BLaER1 treated with 17β-estradiol and CSF1 and Interleukin-3, amounts not matched to agents 10 nM and 100 nM (cell line): ENCODE data around the gene RBM19.

Experiments used
- H3K27ac ChIP-seq, 11 experiments: shearing (Covaris generic); formaldehyde crosslinking; 2 replicates each; pipeline ENCODE4 v1.8.1; 2022
- H3K27me3 ChIP-seq, 11 experiments: shearing (Covaris generic); formaldehyde crosslinking; 2 replicates each; pipeline ENCODE4 v1.8.1; 2022
- H3K36me3 ChIP-seq, 11 experiments: shearing (Covaris generic); formaldehyde crosslinking; 2 replicates each; pipeline ENCODE4 v1.8.1; 2022
- H3K4me1 ChIP-seq, 10 experiments: shearing (Covaris generic); formaldehyde crosslinking; 2 replicates each; pipeline ENCODE4 v1.8.1; 2022
- H3K4me2 ChIP-seq, 11 experiments: shearing (Covaris generic); formaldehyde crosslinking; 2 replicates each; pipeline ENCODE4 v1.8.1; 2022
- H3K4me3 ChIP-seq, 10 experiments: shearing (Covaris generic); formaldehyde crosslinking; 2 replicates each; pipeline ENCODE4 v1.8.1; 2022
- H3K9ac ChIP-seq, 11 experiments: shearing (Covaris generic); formaldehyde crosslinking; 2 replicates each; pipeline ENCODE4 v1.8.1; 2022
- H3K9me3 ChIP-seq, 11 experiments: shearing (Covaris generic); formaldehyde crosslinking; replicated peaks in 1 of 11; 2 replicates each; pipeline ENCODE4 v1.8.1; 2022
- H4K20me1 ChIP-seq, 11 experiments: shearing (Covaris generic); formaldehyde crosslinking; 2 replicates each; pipeline ENCODE4 v1.8.1; 2022
- Cebpa-rat ChIP-seq, 11 experiments: shearing (Covaris generic); IDR thresholded peaks; 2 replicates each; pipeline ENCODE4 v1.8.1; 2022

The RBM19 gene

DNA sequence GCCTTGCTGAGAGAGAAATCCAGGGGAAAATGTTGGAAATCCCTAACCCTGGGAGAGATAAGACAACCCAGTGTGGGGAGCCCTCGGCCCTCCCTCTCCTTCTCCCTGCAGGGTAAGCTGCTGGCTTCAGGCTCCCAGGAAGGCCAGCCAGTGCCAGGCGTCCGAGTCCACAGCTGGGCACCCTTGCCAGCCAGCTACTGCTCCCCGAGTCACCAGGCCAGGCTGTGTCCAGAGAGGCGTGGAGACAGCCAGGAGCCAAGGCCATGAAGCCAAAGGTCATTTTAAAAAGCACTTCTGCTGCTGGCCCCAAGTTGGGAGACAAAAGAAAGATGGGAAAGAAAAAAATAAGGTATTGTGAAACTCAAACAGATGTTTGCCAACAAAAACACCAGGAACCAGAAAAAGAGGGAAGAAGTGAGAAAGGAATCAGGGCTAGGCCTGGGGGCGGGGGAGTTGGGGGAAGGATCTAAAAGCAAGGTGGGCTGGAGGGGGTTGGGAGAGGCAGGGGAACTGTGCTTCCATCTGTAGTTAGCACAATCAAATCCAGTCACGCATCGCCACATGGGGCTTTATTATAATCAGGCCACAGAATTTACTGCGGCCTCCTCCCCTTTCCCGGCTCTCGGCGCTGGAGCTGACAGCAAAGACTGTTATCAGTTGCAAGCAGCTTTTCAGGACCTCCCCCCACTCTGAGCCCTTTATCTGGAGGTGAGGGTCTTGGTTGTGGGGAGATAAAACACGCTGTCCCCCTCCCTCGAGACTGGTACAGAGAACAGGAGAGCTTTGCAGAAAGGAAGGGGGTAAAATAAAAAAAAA, 33.5 kb downstream of the RBM19 start:
- peaks cover 0 to 28% (median 6%) of the 10 kb centered on the region in 11 experiments; a peak in 8 of 22 replicates for H4K20me1 ChIP-seq
- peak overlapping the region in 2 of 11 experiments; percentile 12 to 24; a peak in 2 of 22 replicates for H3K9ac ChIP-seq
- peaks cover 46 to 93% (median 80%) of the 10 kb centered on the region in 11 experiments for H3K36me3 ChIP-seq
- no peaks in the 10 kb centered on the region for H3K27me3 ChIP-seq
- no peak for TF ChIP-seq Cebpa-rat (IDR thresholded peaks at IDR 0.05)
- peaks cover 24 to 42% (median 32%) of the 10 kb centered on the region in 10 experiments for H3K4me1 ChIP-seq
- no peak overlapping the region for H3K4me3 ChIP-seq
- H3K4me2 ChIP-seq = peak overlapping the region in 5 of 11 experiments; percentile 7 to 56 (median 38); a peak in 10 of 22 replicates
- H3K27ac ChIP-seq = peak overlapping the region in 3 of 11 experiments; percentile 28 to 31 (median 30); a peak in 2 of 22 replicates
- H3K9me3 ChIP-seq = no peaks in the 10 kb centered on the region

DNA sequence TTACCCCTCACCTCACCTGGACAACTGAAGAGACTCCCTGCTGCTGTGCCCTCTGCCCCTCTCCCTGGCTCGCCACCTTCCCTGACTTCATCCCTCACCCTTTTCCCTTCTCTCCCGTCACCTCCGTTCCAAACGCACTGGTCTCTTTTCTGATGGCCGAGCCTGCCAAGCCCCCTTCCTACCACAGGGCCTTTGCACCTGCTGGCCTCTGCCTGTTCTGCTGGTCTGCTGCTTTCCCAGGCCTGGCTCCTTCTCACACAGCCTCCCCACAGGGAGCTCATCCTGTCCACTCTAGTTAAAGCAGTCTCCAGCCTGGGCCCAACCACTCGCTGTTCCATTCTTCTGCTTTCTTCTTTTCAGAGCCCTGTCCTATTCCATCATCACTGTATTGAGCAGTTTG, 34.6 kb downstream of the RBM19 start:
- Histone ChIP-seq H3K36me3 (peaks cover 38 to 85% (median 73%) of the 10 kb centered on the region in 11 experiments), H3K27me3 (no peaks in the 10 kb centered on the region), H3K4me2 (no peak overlapping the region), H3K27ac (no peak overlapping the region), H3K4me1 (peaks cover 32 to 51% (median 42%) of the 10 kb centered on the region in 10 experiments), H3K9ac (no peak overlapping the region), H3K4me3 (no peak overlapping the region), H3K9me3 (no peaks in the 10 kb centered on the region), H4K20me1 (peaks cover 0 to 28% (median 6%) of the 10 kb centered on the region in 11 experiments; a peak in 8 of 22 replicates)
- no peak for TF ChIP-seq Cebpa-rat (IDR thresholded peaks at IDR 0.05)

DNA sequence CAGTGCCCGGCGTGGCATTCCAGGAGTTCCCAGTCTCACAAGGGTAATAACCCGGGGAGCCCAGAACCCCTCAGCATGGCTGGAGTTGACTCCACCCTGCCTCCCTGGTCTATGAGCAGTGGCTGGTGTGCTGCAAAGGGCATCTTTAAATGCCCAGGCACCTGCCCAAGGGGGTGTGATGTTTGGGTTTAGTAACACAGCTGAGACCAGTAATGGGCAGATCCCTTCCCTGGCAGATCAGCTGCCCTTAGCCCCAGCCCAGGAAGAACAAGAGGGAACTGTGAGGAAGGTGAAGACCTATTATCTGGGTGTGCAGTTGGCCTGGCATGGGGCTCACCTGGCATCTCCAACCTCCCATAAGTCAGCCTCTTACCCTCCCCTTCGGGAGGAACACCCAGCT, 35.9 kb downstream of the RBM19 start:
- peaks cover 45 to 85% (median 75%) of the 10 kb centered on the region in 11 experiments for H3K36me3 ChIP-seq
- peak overlapping the region in 4 of 11 experiments; percentile 12 to 44 (median 26); a peak in 2 of 22 replicates for H3K4me2 ChIP-seq
- no peaks in the 10 kb centered on the region for H3K9me3 ChIP-seq
- H3K27ac ChIP-seq = no peak overlapping the region
- peaks cover 34 to 58% (median 51%) of the 10 kb centered on the region in 10 experiments for H3K4me1 ChIP-seq
- H3K9ac ChIP-seq = no peak overlapping the region
- H4K20me1 ChIP-seq = peaks cover 0 to 28% (median 6%) of the 10 kb centered on the region in 11 experiments; a peak in 8 of 22 replicates
- H3K27me3 ChIP-seq = no peaks in the 10 kb centered on the region
- no peak overlapping the region for H3K4me3 ChIP-seq
- no peak for TF ChIP-seq Cebpa-rat (IDR thresholded peaks at IDR 0.05)

DNA sequence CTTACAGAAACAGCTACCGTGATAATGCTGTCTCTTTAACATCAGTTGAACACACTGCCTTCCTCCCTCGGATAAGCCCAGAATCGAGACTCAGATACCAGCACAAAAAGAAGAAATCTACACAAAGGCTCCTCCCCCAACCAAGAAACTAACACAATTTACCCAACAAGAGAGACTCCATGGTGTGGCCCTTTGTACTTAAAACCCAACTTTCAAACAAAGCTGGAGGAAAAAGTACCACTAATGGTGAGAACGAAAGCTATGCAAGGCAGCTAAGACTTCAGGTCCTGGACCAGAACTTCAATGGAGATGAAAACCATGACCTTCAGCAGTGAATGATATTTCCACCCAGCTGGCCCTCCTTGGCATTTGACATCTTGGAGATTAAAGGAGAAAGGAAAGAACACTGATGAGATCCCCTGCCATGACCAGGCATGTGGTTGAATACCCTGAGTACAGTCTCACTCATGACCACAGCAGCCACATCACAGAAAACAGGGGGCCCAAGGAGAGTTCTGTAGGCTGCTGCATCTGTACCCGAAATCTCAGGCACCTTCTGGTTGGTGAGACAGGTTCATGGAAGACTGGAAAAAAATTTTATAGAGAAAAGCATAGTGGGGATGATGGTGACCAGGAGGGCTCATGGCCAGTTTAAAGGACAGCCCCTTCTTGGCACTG, 36.7 kb downstream of the RBM19 start:
- no peak overlapping the region for H3K9ac ChIP-seq
- no peak overlapping the region for H3K27ac ChIP-seq
- peaks cover 45 to 85% (median 74%) of the 10 kb centered on the region in 11 experiments for H3K36me3 ChIP-seq
- peaks cover 42 to 66% (median 59%) of the 10 kb centered on the region in 10 experiments for H3K4me1 ChIP-seq
- H4K20me1 ChIP-seq = peaks cover 0 to 28% (median 6%) of the 10 kb centered on the region in 11 experiments; a peak in 8 of 22 replicates
- H3K9me3 ChIP-seq = no peaks in the 10 kb centered on the region
- H3K27me3 ChIP-seq = no peaks in the 10 kb centered on the region
- peak overlapping the region in 7 of 11 experiments; percentile 1 to 44 (median 20); a peak in 10 of 22 replicates for H3K4me2 ChIP-seq
- no peak for TF ChIP-seq Cebpa-rat (IDR thresholded peaks at IDR 0.05)
- H3K4me3 ChIP-seq = no peak overlapping the region

DNA sequence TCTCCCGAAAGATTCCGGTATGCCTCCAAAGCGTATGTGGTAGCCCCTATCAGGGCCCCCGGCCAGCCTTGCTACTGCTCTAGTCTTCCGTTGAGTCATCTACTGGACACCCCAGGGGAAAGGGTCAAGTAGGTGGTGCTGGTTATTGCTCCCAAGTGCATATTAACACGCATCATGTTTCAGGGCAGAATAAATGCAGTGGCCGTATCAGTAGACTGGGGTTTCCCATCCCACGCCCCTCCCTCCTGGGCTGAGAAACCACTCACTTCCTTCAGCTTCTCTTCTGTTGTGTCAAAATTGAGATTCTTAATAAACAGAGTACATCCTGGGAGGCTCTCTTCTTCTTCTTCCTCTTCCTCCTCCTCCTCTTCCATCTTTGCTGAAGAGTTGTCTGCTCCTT, 39.3 kb downstream of the RBM19 start:
- Histone ChIP-seq H3K4me3 (no peak overlapping the region), H3K4me1 (peaks cover 37 to 80% (median 69%) of the 10 kb centered on the region in 10 experiments)

DNA sequence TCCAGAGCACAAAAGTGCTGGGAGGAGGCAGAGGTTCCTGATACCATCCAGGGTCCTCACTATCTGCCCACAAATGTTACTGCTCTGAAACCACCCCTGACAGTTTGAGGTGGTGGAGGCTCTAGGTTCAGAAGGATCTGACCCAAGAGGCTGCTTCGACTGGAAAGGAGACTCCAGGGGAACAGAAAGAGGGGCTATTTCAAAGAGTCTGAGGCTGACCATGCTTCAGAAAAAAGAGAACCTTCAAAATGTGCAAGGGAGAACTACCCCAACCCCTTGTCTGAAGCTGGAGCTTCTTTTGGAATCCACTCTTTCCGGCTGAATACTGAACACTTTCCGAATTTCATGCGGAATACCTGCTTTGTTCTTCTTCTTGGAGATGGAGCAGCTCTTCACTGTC, 41.8 kb downstream of the RBM19 start:
- Histone ChIP-seq H3K9ac (no peak overlapping the region), H3K9me3 (no peaks in the 10 kb centered on the region), H3K27me3 (no peaks in the 10 kb centered on the region), H3K4me3 (no peak overlapping the region), H4K20me1 (peaks cover 0 to 20% (median 0%) of the 10 kb centered on the region in 11 experiments; a peak in 8 of 22 replicates), H3K4me1 (peaks cover 40 to 98% (median 86%) of the 10 kb centered on the region in 10 experiments), H3K4me2 (peak overlapping the region in 10 of 11 experiments; percentile 14 to 85 (median 26); a peak in 10 of 22 replicates), H3K36me3 (peaks cover 38 to 82% (median 60%) of the 10 kb centered on the region in 11 experiments), H3K27ac (no peak overlapping the region)
- no peak for TF ChIP-seq Cebpa-rat (IDR thresholded peaks at IDR 0.05)

More for the DNA sequence above, 39.3 kb downstream of the RBM19 start:
- Histone ChIP-seq H3K36me3 (peaks cover 45 to 82% (median 68%) of the 10 kb centered on the region in 11 experiments), H4K20me1 (peaks cover 0 to 36% (median 6%) of the 10 kb centered on the region in 11 experiments; a peak in 10 of 22 replicates), H3K27me3 (no peaks in the 10 kb centered on the region), H3K9ac (peak overlapping the region in 1 of 11 experiments; percentile 15; a peak in 1 of 22 replicates), H3K9me3 (no peaks in the 10 kb centered on the region), H3K4me2 (peak overlapping the region; percentile 30 to 78 (median 73)), H3K27ac (peak overlapping the region in 8 of 11 experiments; percentile 2 to 49 (median 26); a peak in 8 of 22 replicates)
- no peak for TF ChIP-seq Cebpa-rat (IDR thresholded peaks at IDR 0.05)

DNA sequence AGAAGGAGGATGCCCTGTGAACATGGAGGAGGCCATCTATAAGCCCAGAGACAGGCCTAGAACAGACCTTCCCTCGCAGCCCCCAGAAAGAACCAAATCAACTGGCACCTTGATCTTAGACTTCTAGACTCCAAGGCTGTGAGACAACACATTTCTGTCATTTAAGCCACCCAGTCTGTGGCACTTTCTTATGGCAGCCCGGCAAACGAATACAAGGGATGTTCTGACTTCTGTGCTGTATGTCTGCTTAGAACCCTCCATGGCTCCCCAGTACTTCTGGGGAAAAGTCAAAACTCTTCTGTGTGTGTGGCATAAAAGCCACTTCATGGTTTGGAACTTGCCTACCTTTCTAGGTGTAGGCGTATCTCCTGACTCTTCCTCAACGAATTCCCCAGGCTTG, 42.9 kb downstream of the RBM19 start:
- peaks cover 0 to 10% (median 0%) of the 10 kb centered on the region in 11 experiments; a peak in 5 of 22 replicates for H4K20me1 ChIP-seq
- peaks cover 40 to 98% (median 81%) of the 10 kb centered on the region in 10 experiments for H3K4me1 ChIP-seq
- peaks cover 38 to 83% (median 59%) of the 10 kb centered on the region in 11 experiments for H3K36me3 ChIP-seq
- H3K4me3 ChIP-seq = no peak overlapping the region
- peak overlapping the region in 7 of 11 experiments; percentile 75 to 90 (median 80); a peak in 12 of 22 replicates for H3K4me2 ChIP-seq
- no peaks in the 10 kb centered on the region for H3K27me3 ChIP-seq
- no peaks in the 10 kb centered on the region for H3K9me3 ChIP-seq
- TF ChIP-seq Cebpa-rat (IDR thresholded peaks at IDR 0.05) = no peak
- no peak overlapping the region; a peak in 1 of 22 replicates for H3K9ac ChIP-seq
- H3K27ac ChIP-seq = peak overlapping the region in 1 of 11 experiments; percentile 49; a peak in 1 of 22 replicates

DNA sequence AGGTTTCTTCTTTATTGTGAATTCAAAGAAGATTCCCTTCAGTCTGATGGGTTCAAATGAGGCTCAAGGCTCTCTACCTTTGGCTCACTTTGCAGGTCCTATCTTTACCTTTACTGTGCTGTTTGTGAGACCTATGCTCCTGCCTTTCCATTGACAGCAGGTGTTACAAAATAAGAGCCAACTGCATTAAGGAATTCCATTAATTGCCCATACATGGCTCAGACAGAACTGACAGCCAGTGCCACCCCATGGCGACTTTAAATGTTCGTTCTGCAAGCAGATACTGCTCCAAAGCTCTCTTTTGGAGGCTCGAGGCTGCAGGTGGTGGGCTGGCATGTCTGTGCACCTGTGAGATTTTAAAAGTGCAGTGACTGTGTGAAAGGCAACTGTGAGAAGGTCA, 44.7 kb downstream of the RBM19 start:
- Histone ChIP-seq H3K4me2 (peak overlapping the region; percentile 49 to 90 (median 77); a peak in 20 of 22 replicates), H4K20me1 (peaks cover 0 to 10% (median 0%) of the 10 kb centered on the region in 11 experiments; a peak in 5 of 22 replicates), H3K27ac (peak overlapping the region in 4 of 11 experiments; percentile 11 to 49 (median 38); a peak in 3 of 22 replicates), H3K4me1 (peaks cover 31 to 97% (median 74%) of the 10 kb centered on the region in 10 experiments), H3K9ac (peak overlapping the region in 4 of 11 experiments; percentile 5 to 54 (median 41); a peak in 1 of 22 replicates), H3K4me3 (0 out of 20 replicates have a peak overlapping the region, but pooled peaks of 1 of the 10 experiments have one; percentile 20), H3K27me3 (no peaks in the 10 kb centered on the region), H3K9me3 (peaks cover 0 to 4% (median 0%) of the 10 kb centered on the region in 11 experiments; a peak in 1 of 22 replicates), H3K36me3 (peaks cover 43 to 94% (median 71%) of the 10 kb centered on the region in 11 experiments)
- TF ChIP-seq Cebpa-rat (IDR thresholded peaks at IDR 0.05) = no peak
